Mucosa of gallbladder (tissue), 1 donor: ENCODE measurements around the gene CFAP206. TPM values are rescaled to one million over a fixed set of nuclear protein-coding genes. Genes with fewer than 3 reads are reported as not detected.

Source experiments
- total RNA-seq: library from RNA; stranded (reverse); gene quantifications from one replicate; pipeline ENCODE4 v1.2.1, GENCODE V29; 2021
- donor health status: DM: no; HTN: no; CAD: no.

Gene CFAP206
- total RNA-seq, 1 donor from 2014 or later, result 0.40 TPM

Other genes starting within 250 kb of the CFAP206 start
- 11.6 TPM for gene SMIM8, start 85.4 kb upstream of the CFAP206 start, total RNA-seq
- not detected for gene GJB7, start 78.7 kb upstream of the CFAP206 start, total RNA-seq
- gene C6orf163, start 63.2 kb upstream of the CFAP206 start, total RNA-seq, result 2.6 TPM
- gene SLC35A1, start 65.0 kb downstream of the CFAP206 start, total RNA-seq, result 20.7 TPM
- 29.1 TPM for gene RARS2, start 182.0 kb downstream of the CFAP206 start, total RNA-seq
- gene ORC3, start 182.2 kb downstream of the CFAP206 start, total RNA-seq, result 15.9 TPM